HepG2 (cell line): Measurements from ENCODE around the gene STX1B. TPM values are rescaled to one million over a fixed set of nuclear protein-coding genes. Genes with fewer than 3 reads are reported as not detected.
A peak's percentile ranks its signal among the peaks of the same experiment; 100 is the strongest.

Source experiments
- ATF7 ChIP-seq, 2 experiments: fragments of 450-650 bp in 1 of 2; sonication (generic) in 1 of 2; formaldehyde crosslinking in 1 of 2; IDR thresholded peaks; 2 replicates each; pipeline versions ENCODE4 v1.4.0 to v1.6.1; 2016 to 2020; ENCODE audit warnings: antibody characterized with exemption in 1 of 2, mild to moderate bottlenecking in 1 of 2, missing genetic modification reagents in 1 of 2
- ATM ChIP-seq: fragments of 450-650 bp; IDR thresholded peaks from 2 replicates; pipeline ENCODE4 v1.7.1; 2017; ENCODE audit warnings: mild to moderate bottlenecking, borderline replicate concordance
- CAMTA2 ChIP-seq: sonication (generic); formaldehyde crosslinking; IDR thresholded peaks from 2 replicates; pipeline ENCODE4 v1.4.0; 2020; ENCODE audit warnings: mild to moderate bottlenecking, missing genetic modification reagents, borderline replicate concordance
- DPF2 ChIP-seq: sonication (generic); formaldehyde crosslinking; IDR thresholded peaks from 2 replicates; pipeline ENCODE4 v1.4.0; 2020; ENCODE audit warnings: mild to moderate bottlenecking, low read depth, missing genetic modification reagents, borderline replicate concordance
- GABPB1 ChIP-seq: IDR thresholded peaks from 2 replicates; pipeline ENCODE4 v1.6.1; 2016; ENCODE audit warnings: mild to moderate bottlenecking, missing genetic modification reagents, moderate library complexity, missing compliant biosample characterization
- HNRNPLL ChIP-seq: fragments of 200-400 bp; formaldehyde crosslinking; IDR thresholded peaks from 2 replicates; pipeline ENCODE4 v1.6.1; 2017; ENCODE audit warnings: mild to moderate bottlenecking, low read depth, low read length; ENCODE audit not compliant: poor library complexity, severe bottlenecking
- MLLT10 ChIP-seq: sonication (generic); formaldehyde crosslinking; IDR thresholded peaks from 2 replicates; pipeline ENCODE4 v1.4.0; 2020; ENCODE audit warnings: missing genetic modification reagents
- PAX8 ChIP-seq: sonication (generic); formaldehyde crosslinking; IDR thresholded peaks from 2 replicates; pipeline ENCODE4 v1.8.0; 2022; ENCODE audit warnings: mild to moderate bottlenecking, missing genetic modification reagents, borderline replicate concordance
- RARG ChIP-seq: sonication (generic); formaldehyde crosslinking; IDR thresholded peaks from 2 replicates; pipeline ENCODE4 v1.4.0; 2020; ENCODE audit warnings: low read depth, mild to moderate bottlenecking, missing genetic modification reagents
- SIX1 ChIP-seq: sonication (generic); formaldehyde crosslinking; IDR thresholded peaks from 2 replicates; pipeline ENCODE4 v1.4.0; 2020; ENCODE audit warnings: missing genetic modification reagents, borderline replicate concordance
- SOX5 ChIP-seq: IDR thresholded peaks from 2 replicates; pipeline ENCODE4 v1.6.1; 2016; ENCODE audit warnings: borderline replicate concordance
- YEATS2 ChIP-seq: sonication (generic); formaldehyde crosslinking; IDR thresholded peaks from 2 replicates; pipeline ENCODE4 v1.4.0; 2020; ENCODE audit warnings: missing genetic modification reagents, borderline replicate concordance
- ZMYM2 ChIP-seq: sonication (generic); formaldehyde crosslinking; IDR thresholded peaks from 2 replicates; pipeline ENCODE4 v1.8.0; 2022; ENCODE audit warnings: mild to moderate bottlenecking, missing genetic modification reagents
- ZNF331 ChIP-seq: sonication (generic); formaldehyde crosslinking; IDR thresholded peaks from 2 replicates; pipeline ENCODE4 v1.4.0; 2020; ENCODE audit warnings: missing genetic modification reagents
- ZNF44 ChIP-seq: sonication (generic); formaldehyde crosslinking; IDR thresholded peaks from 2 replicates; pipeline ENCODE4 v1.5.1; 2020; ENCODE audit warnings: mild to moderate bottlenecking, missing genetic modification reagents
- ZNF747 ChIP-seq: sonication (generic); formaldehyde crosslinking; IDR thresholded peaks from 2 replicates; pipeline ENCODE4 v1.8.1; 2023; ENCODE audit warnings: missing genetic modification reagents, mild to moderate bottlenecking, borderline replicate concordance
- ZNF761 ChIP-seq: sonication (generic); formaldehyde crosslinking; conservative IDR thresholded peaks from 2 replicates; pipeline ENCODE4 v1.4.0; 2020; ENCODE audit warnings: mild to moderate bottlenecking, missing genetic modification reagents
- polyA plus RNA-seq, 8 experiments: library from polyadenylated mRNA; depleted of rRNA in 3 of 8; stranded (reverse) in 7 of 8; unstranded in 1 of 8; fragments of >200 nt; fragmentation: Illumina TruSeq in 4 of 8; extraction: Trizol in 4 of 8; gene quantifications; 2 replicates each; pipeline versions ENCODE4 v1.2.1 to v1.2.3, GENCODE V29; 2011 to 2016; ENCODE audit warnings: low read depth in 4 of 8, missing spikeins in 1 of 8, mixed read lengths in 1 of 8; ENCODE audit not compliant: insufficient read depth in 1 of 8
- total RNA-seq, 5 experiments: library from RNA; depleted of rRNA; stranded (reverse); fragments of >200 nt; fragmentation: Illumina TruSeq; extraction: Trizol; gene quantifications; 2 replicates each; pipeline ENCODE4 v1.2.3, GENCODE V29; 2016; ENCODE audit warnings: low read depth in 1 of 5
- TF ChIP-seq, protein P1 (sequence below): sonication (generic); formaldehyde crosslinking; conservative IDR thresholded peaks from 2 replicates; pipeline ENCODE4 v1.8.1; 2023; ENCODE audit warnings: missing genetic modification reagents
- TF ChIP-seq, protein P2 (sequence below): sonication (generic); formaldehyde crosslinking; IDR thresholded peaks from 2 replicates; pipeline ENCODE4 v1.9.0; 2022; ENCODE audit warnings: missing genetic modification reagents, mild to moderate bottlenecking, borderline replicate concordance
- TF ChIP-seq, protein P3 (sequence below): sonication (generic); formaldehyde crosslinking; conservative IDR thresholded peaks from 2 replicates; pipeline ENCODE4 v1.4.0; 2020; ENCODE audit warnings: missing genetic modification reagents
- TF ChIP-seq, protein P4 (sequence below): sonication (generic); formaldehyde crosslinking; IDR thresholded peaks from 2 replicates; pipeline ENCODE4 v1.5.0; 2020; ENCODE audit warnings: mild to moderate bottlenecking, missing genetic modification reagents, borderline replicate concordance

The STX1B gene
- total and polyA plus RNA-seq, 2 of the 13 experiments (the other 11 are each of a cell fraction or from before 2014, with no cell fraction given) = 2.1 to 3.0 TPM

DNA sequence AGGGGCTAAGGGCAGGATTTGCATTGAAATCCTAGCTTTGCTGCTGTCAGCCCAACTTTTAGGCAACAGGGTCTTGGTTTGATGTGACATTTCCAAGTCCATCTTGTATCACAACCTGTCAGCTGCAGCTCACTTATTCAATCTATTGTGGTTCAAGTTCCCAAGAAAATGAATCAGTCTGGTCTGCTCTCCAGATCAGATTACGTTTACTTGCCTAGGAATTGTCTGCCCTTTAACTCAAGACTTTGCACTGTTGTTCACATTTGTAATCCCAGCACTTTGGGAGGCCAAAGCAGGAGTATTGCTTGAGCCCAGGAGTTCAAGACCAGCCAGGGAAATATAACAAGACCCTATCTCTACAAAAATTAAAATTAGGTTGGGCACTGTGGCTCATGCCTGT lies 32.9 kb upstream of the STX1B start (continued):
- no peak for TF ChIP-seq RARG (CRISPR knock-in tag)
- no peak for TF ChIP-seq ATM
- peak; percentile 49; the same call in 1 of the 2 replicates for TF ChIP-seq ZMYM2 (CRISPR knock-in tag)
- TF ChIP-seq, protein P1, sequence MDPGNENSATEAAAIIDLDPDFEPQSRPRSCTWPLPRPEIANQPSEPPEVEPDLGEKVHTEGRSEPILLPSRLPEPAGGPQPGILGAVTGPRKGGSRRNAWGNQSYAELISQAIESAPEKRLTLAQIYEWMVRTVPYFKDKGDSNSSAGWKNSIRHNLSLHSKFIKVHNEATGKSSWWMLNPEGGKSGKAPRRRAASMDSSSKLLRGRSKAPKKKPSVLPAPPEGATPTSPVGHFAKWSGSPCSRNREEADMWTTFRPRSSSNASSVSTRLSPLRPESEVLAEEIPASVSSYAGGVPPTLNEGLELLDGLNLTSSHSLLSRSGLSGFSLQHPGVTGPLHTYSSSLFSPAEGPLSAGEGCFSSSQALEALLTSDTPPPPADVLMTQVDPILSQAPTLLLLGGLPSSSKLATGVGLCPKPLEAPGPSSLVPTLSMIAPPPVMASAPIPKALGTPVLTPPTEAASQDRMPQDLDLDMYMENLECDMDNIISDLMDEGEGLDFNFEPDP (CRISPR knock-in tag) = no peak
- 0 out of 2 replicates have a peak, but pooled peaks have one; percentile 25 for TF ChIP-seq ZNF761 (CRISPR knock-in tag)
- TF ChIP-seq, protein P2, sequence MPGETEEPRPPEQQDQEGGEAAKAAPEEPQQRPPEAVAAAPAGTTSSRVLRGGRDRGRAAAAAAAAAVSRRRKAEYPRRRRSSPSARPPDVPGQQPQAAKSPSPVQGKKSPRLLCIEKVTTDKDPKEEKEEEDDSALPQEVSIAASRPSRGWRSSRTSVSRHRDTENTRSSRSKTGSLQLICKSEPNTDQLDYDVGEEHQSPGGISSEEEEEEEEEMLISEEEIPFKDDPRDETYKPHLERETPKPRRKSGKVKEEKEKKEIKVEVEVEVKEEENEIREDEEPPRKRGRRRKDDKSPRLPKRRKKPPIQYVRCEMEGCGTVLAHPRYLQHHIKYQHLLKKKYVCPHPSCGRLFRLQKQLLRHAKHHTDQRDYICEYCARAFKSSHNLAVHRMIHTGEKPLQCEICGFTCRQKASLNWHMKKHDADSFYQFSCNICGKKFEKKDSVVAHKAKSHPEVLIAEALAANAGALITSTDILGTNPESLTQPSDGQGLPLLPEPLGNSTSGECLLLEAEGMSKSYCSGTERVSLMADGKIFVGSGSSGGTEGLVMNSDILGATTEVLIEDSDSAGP (CRISPR knock-in tag) = no peak
- no peak for TF ChIP-seq PAX8 (CRISPR knock-in tag)
- TF ChIP-seq HNRNPLL = no peak
- no peak for TF ChIP-seq ZNF44 (CRISPR knock-in tag)
- TF ChIP-seq ZNF747 (CRISPR knock-in tag) = no peak
- no peak for TF ChIP-seq GABPB1
- TF ChIP-seq, protein P3, sequence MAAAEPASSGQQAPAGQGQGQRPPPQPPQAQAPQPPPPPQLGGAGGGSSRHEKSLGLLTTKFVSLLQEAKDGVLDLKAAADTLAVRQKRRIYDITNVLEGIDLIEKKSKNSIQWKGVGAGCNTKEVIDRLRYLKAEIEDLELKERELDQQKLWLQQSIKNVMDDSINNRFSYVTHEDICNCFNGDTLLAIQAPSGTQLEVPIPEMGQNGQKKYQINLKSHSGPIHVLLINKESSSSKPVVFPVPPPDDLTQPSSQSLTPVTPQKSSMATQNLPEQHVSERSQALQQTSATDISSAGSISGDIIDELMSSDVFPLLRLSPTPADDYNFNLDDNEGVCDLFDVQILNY (CRISPR knock-in tag) = no peak
- no peak for TF ChIP-seq MLLT10 (CRISPR knock-in tag)
- TF ChIP-seq ZNF331 (CRISPR knock-in tag) = no peak
- no peak for TF ChIP-seq CAMTA2
- no peak for TF ChIP-seq ATF7 (IDR thresholded peaks at IDR 0.05)
- TF ChIP-seq ATF7 (CRISPR knock-in tag; IDR thresholded peaks at IDR 0.05) = no peak
- peak; percentile 45; the same call in 1 of the 2 replicates for TF ChIP-seq SOX5 (CRISPR knock-in tag)
- TF ChIP-seq SIX1 (CRISPR knock-in tag) = peak; percentile 97
- TF ChIP-seq, protein P4, sequence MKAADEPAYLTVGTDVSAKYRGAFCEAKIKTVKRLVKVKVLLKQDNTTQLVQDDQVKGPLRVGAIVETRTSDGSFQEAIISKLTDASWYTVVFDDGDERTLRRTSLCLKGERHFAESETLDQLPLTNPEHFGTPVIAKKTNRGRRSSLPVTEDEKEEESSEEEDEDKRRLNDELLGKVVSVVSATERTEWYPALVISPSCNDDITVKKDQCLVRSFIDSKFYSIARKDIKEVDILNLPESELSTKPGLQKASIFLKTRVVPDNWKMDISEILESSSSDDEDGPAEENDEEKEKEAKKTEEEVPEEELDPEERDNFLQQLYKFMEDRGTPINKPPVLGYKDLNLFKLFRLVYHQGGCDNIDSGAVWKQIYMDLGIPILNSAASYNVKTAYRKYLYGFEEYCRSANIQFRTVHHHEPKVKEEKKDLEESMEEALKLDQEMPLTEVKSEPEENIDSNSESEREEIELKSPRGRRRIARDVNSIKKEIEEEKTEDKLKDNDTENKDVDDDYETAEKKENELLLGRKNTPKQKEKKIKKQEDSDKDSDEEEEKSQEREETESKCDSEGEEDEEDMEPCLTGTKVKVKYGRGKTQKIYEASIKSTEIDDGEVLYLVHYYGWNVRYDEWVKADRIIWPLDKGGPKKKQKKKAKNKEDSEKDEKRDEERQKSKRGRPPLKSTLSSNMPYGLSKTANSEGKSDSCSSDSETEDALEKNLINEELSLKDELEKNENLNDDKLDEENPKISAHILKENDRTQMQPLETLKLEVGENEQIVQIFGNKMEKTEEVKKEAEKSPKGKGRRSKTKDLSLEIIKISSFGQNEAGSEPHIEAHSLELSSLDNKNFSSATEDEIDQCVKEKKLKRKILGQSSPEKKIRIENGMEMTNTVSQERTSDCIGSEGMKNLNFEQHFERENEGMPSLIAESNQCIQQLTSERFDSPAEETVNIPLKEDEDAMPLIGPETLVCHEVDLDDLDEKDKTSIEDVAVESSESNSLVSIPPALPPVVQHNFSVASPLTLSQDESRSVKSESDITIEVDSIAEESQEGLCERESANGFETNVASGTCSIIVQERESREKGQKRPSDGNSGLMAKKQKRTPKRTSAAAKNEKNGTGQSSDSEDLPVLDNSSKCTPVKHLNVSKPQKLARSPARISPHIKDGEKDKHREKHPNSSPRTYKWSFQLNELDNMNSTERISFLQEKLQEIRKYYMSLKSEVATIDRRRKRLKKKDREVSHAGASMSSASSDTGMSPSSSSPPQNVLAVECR (CRISPR knock-in tag) = no peak
- 0 out of 2 replicates have a peak, but pooled peaks have one; percentile 13 for TF ChIP-seq DPF2
- no peak for TF ChIP-seq YEATS2
